Lung (tissue), 12 donors: ENCODE results near the gene PIWIL4. TPM values are rescaled to one million over a fixed set of nuclear protein-coding genes. Genes with fewer than 3 reads are reported as not detected.

ENCODE experiments used
- ATAC-seq: fragments of 200-7000 bp; cut with Tn5 transposase; one replicate; pipeline ENCODE4 v1.9.1; 2020; ENCODE audit warnings: moderate number of reproducible peaks; ENCODE audit not compliant: insufficient read depth, low FRiP score
- DNase-seq, 3 donors: peaks; one replicate each; pipeline ENCODE4 v3.0.0-alpha.2; 2013 to 2017
- H3K27ac ChIP-seq, 2 donors: one replicate each; pipeline ENCODE4 v1.5.1; 2013; ENCODE audit warnings: mild to moderate bottlenecking in 2 of 2, moderate library complexity in 2 of 2, control low read depth in 1 of 2, inconsistent platforms in 1 of 2, low read depth in 1 of 2, low read length in 1 of 2
- H3K27me3 ChIP-seq, 3 donors: one replicate each; pipeline ENCODE4 v1.5.1; 2013; ENCODE audit warnings: low read length in 2 of 3; ENCODE audit not compliant: control insufficient read depth in 3 of 3, insufficient read depth in 3 of 3
- H3K36me3 ChIP-seq, 4 donors: one replicate each; pipeline ENCODE4 v1.5.1; 2013; ENCODE audit warnings: low read length in 4 of 4, mild to moderate bottlenecking in 1 of 4, moderate library complexity in 1 of 4; ENCODE audit not compliant: control insufficient read depth in 4 of 4, insufficient read depth in 4 of 4
- H3K4me1 ChIP-seq, 5 donors: one replicate each; pipeline ENCODE4 v1.5.1; 2013; ENCODE audit warnings: low read length in 5 of 5, mild to moderate bottlenecking in 2 of 5, moderate library complexity in 1 of 5; ENCODE audit not compliant: control insufficient read depth in 5 of 5, insufficient read depth in 5 of 5
- H3K4me3 ChIP-seq: one replicate; pipeline ENCODE4 v1.5.1; 2013; ENCODE audit warnings: mild to moderate bottlenecking, control low read depth, moderate library complexity
- H3K9ac ChIP-seq, 2 donors: one replicate each; pipeline ENCODE4 v1.5.1; 2013; ENCODE audit warnings: low read length in 2 of 2, control low read depth in 1 of 2; ENCODE audit not compliant: insufficient read depth in 1 of 2
- H3K9me3 ChIP-seq, 4 donors: one replicate each; pipeline ENCODE4 v1.5.1; 2013; ENCODE audit warnings: low read length in 3 of 4, mild to moderate bottlenecking in 1 of 4, moderate library complexity in 1 of 4; ENCODE audit not compliant: control insufficient read depth in 4 of 4, insufficient read depth in 3 of 4
- CTCF ChIP-seq: IDR thresholded peaks from 2 replicates; pipeline ENCODE4 v1.5.1; 2012; ENCODE audit warnings: mild to moderate bottlenecking; ENCODE audit errors: control extremely low read depth, extremely low read depth
- WGBS, 2 donors: extraction: QIAGEN DNeasy Blood & Tissue Kit; methylation state at CpG; one replicate each; pipeline ENCODE4 v1.1.7; 2013; 5-methylcytosine and 5-hydroxymethylcytosine counted together
- polyA plus RNA-seq, 2 donors: library from polyadenylated mRNA; stranded (reverse); fragments of 200-250 nt; gene quantifications; one replicate each; pipeline ENCODE4 v1.2.1, GENCODE V29; 2013
- total RNA-seq, 2 donors: library from RNA; depleted of rRNA in 1 of 2; stranded (reverse); fragments of >200 nt in 1 of 2; gene quantifications; one replicate each; pipeline ENCODE4 v1.2.1, GENCODE V29; 2014 to 2021
- donor health status: control.
- donor health status: control.
- donor health status: Bipolar disorder and iron deficiency.
- donor health status: healthy.
- donor health status: DM: yes; HTN: yes; CAD: no.

PIWIL4 gene
- total and polyA plus RNA-seq, 4 donors: 1.8 to 5.8 (median 3.1) TPM

- H3K4me3 ChIP-seq: no peak overlapping the region
- H3K27me3 ChIP-seq: no peaks in the 10 kb centered on the region
- H3K27ac ChIP-seq: no peak overlapping the region
- peaks cover 0 to 2% (median 0%) of the 10 kb centered on the region in 5 donors for H3K4me1 ChIP-seq
- no peak overlapping the region for H3K9ac ChIP-seq
- WGBS, 2 donors: 60 to 69% methylated on average over 2 of the region's 2 CpGs
- DNase-seq (no peak), ATAC-seq (no peak)
- H3K36me3 ChIP-seq: no peaks in the 10 kb centered on the region
- H3K9me3 ChIP-seq: no peaks in the 10 kb centered on the region
- no peak for TF ChIP-seq CTCF
Measured at GRCh38 chr11:94648789-94649188, 81.6 kb downstream of the PIWIL4 start.

GRCh38 chr11:94649254-94649653 lies 82.1 kb downstream of the PIWIL4 start:
- no peaks in the 10 kb centered on the region for H3K9me3 ChIP-seq
- no peak overlapping the region for H3K27ac ChIP-seq
- WGBS, 2 donors: 49 to 60% methylated on average over 2 of the region's 2 CpGs
- DNase-seq (no peak), ATAC-seq (no peak)
- TF ChIP-seq CTCF: no peak
- no peak overlapping the region for H3K9ac ChIP-seq
- no peaks in the 10 kb centered on the region for H3K36me3 ChIP-seq
- H3K27me3 ChIP-seq: no peaks in the 10 kb centered on the region
- peaks cover 0 to 2% (median 0%) of the 10 kb centered on the region in 5 donors for H3K4me1 ChIP-seq
- no peak overlapping the region for H3K4me3 ChIP-seq

GRCh38 chr11:94649964-94650623 lies 82.9 kb downstream of the PIWIL4 start:
- peak overlapping the region in 1 of 2 donors; percentile 16 for H3K27ac ChIP-seq
- no peaks in the 10 kb centered on the region for H3K9me3 ChIP-seq
- no peaks in the 10 kb centered on the region for H3K36me3 ChIP-seq
- no peak for DNase-seq
- no peak for TF ChIP-seq CTCF
- no peak for ATAC-seq
- WGBS, 2 donors: 94 to 96% methylated on average over 4 of the region's 4 CpGs
- H3K9ac ChIP-seq: no peak overlapping the region
- peaks cover 0 to 2% (median 0%) of the 10 kb centered on the region in 5 donors for H3K4me1 ChIP-seq
- H3K4me3 ChIP-seq: no peak overlapping the region
- H3K27me3 ChIP-seq: no peaks in the 10 kb centered on the region

- 53 to 61% methylated on average over 7 of the region's 7 CpGs for WGBS, 2 donors
- Histone ChIP-seq H3K4me1 (peaks cover 0 to 2% (median 0%) of the 10 kb centered on the region in 5 donors), H3K9ac (no peak overlapping the region), H3K4me3 (no peak overlapping the region), H3K36me3 (no peaks in the 10 kb centered on the region), H3K27me3 (no peaks in the 10 kb centered on the region), H3K9me3 (no peaks in the 10 kb centered on the region), H3K27ac (peak overlapping the region in 1 of 2 donors; percentile 16)
- TF ChIP-seq CTCF: no peak
- peak; percentile 58 for ATAC-seq
- peak; percentile 44 to 63 (median 56) for DNase-seq
Measured at GRCh38 chr11:94650756-94651155, 83.6 kb downstream of the PIWIL4 start.
